HAP-1 (cell line): ENCODE data around the gene KIF26B.

Experiments
- DNase-seq, 2 experiments: peaks; one replicate each; pipeline ENCODE4 v3.0.0-alpha.2; 2016 to 2020; ENCODE audit warnings: low spot score in 2 of 2
- H3K27me3 ChIP-seq: fragments of 250-450 bp; sonication (Bioruptor Pico); 2 replicates; pipeline ENCODE4 v1.5.1; 2020; ENCODE audit warnings: low read depth, mild to moderate bottlenecking, moderate library complexity
- H3K36me3 ChIP-seq: fragments of 250-450 bp; sonication (Bioruptor Pico); replicated peaks from 2 replicates; pipeline ENCODE4 v1.5.1; 2020; ENCODE audit warnings: mild to moderate bottlenecking
- H3K4me1 ChIP-seq: fragments of 250-450 bp; sonication (Bioruptor Pico); 2 replicates; pipeline ENCODE4 v1.5.1; 2020; ENCODE audit warnings: mild to moderate bottlenecking
- H3K4me3 ChIP-seq: fragments of 250-450 bp; sonication (Bioruptor Pico); 2 replicates; pipeline ENCODE4 v1.5.1; 2020; ENCODE audit warnings: mild to moderate bottlenecking, moderate library complexity
- H3K9me3 ChIP-seq: fragments of 250-450 bp; sonication (Bioruptor Pico); 2 replicates; pipeline ENCODE4 v1.5.1; 2020; ENCODE audit warnings: mild to moderate bottlenecking, moderate library complexity
- in situ Hi-C: fragments of 300-500 bp; cut with MboI; formaldehyde crosslinking; loops from 3 replicates; pipeline ENCODE4 v1.14.3; 2020; ENCODE audit warnings: low sequenced_read_pairs, inconsistent platforms, mixed read lengths

Gene KIF26B

GRCh38 chr1:245475126-245475525 is 320.3 kb downstream of the KIF26B start:
- in situ Hi-C loops = no loop called here
- Histone ChIP-seq H3K4me3 (no peak overlapping the region), H3K9me3 (no peaks in the 10 kb centered on the region), H3K4me1 (no peaks in the 10 kb centered on the region), H3K27me3 (no peaks in the 10 kb centered on the region), H3K36me3 (no peaks in the 10 kb centered on the region)
- no peak for DNase-seq

GRCh38 chr1:245475961-245476516 is 321.3 kb downstream of the KIF26B start:
- Histone ChIP-seq H3K4me3 (no peak overlapping the region), H3K9me3 (no peaks in the 10 kb centered on the region), H3K27me3 (no peaks in the 10 kb centered on the region), H3K4me1 (no peaks in the 10 kb centered on the region), H3K36me3 (no peaks in the 10 kb centered on the region)
- DNase-seq = no peak
- in situ Hi-C loops = no loop called here

- no peak for DNase-seq
- Histone ChIP-seq H3K4me3 (no peak overlapping the region), H3K27me3 (no peaks in the 10 kb centered on the region), H3K36me3 (no peaks in the 10 kb centered on the region), H3K9me3 (no peaks in the 10 kb centered on the region), H3K4me1 (no peaks in the 10 kb centered on the region)
- in situ Hi-C loops = no loop called here
Observed at GRCh38 chr1:245477941-245478340, 323.2 kb downstream of the KIF26B start.

- Histone ChIP-seq H3K27me3 (no peaks in the 10 kb centered on the region), H3K4me3 (no peak overlapping the region), H3K36me3 (no peaks in the 10 kb centered on the region), H3K9me3 (no peaks in the 10 kb centered on the region), H3K4me1 (peaks cover 8% of the 10 kb centered on the region)
- in situ Hi-C loops = no loop called here
- no peak for DNase-seq
Observed at GRCh38 chr1:245480393-245481120, 325.8 kb downstream of the KIF26B start.

GRCh38 chr1:245481261-245481660 is 326.5 kb downstream of the KIF26B start:
- Histone ChIP-seq H3K9me3 (no peaks in the 10 kb centered on the region), H3K27me3 (no peaks in the 10 kb centered on the region), H3K36me3 (no peaks in the 10 kb centered on the region), H3K4me1 (peaks cover 8% of the 10 kb centered on the region), H3K4me3 (no peak overlapping the region)
- in situ Hi-C loops = no loop called here
- DNase-seq = no peak

- H3K4me1 ChIP-seq = peaks cover 9% of the 10 kb centered on the region
- in situ Hi-C loops = no loop called here
- no peaks in the 10 kb centered on the region for H3K27me3 ChIP-seq
- no peaks in the 10 kb centered on the region for H3K9me3 ChIP-seq
- no peaks in the 10 kb centered on the region for H3K36me3 ChIP-seq
- H3K4me3 ChIP-seq = no peak overlapping the region
- DNase-seq = no peak
Observed at GRCh38 chr1:245483247-245483646, 328.5 kb downstream of the KIF26B start.

- peak; percentile 57 to 89 for DNase-seq
- H3K27me3 ChIP-seq = no peaks in the 10 kb centered on the region
- H3K36me3 ChIP-seq = no peaks in the 10 kb centered on the region
- no peak overlapping the region for H3K4me3 ChIP-seq
- in situ Hi-C loops = no loop called here
- H3K4me1 ChIP-seq = peaks cover 16% of the 10 kb centered on the region
- no peaks in the 10 kb centered on the region for H3K9me3 ChIP-seq
Observed at GRCh38 chr1:245484176-245484575, 329.4 kb downstream of the KIF26B start.

GRCh38 chr1:245485996-245486395 is 331.2 kb downstream of the KIF26B start:
- in situ Hi-C loops = no loop called here

GRCh38 chr1:245486775-245487470 is 332.1 kb downstream of the KIF26B start:
- H3K4me3 ChIP-seq = no peak overlapping the region
- DNase-seq = no peak
- no peaks in the 10 kb centered on the region; the same call in 1 of the 2 replicates for H3K27me3 ChIP-seq
- H3K9me3 ChIP-seq = no peaks in the 10 kb centered on the region
- H3K36me3 ChIP-seq = no peaks in the 10 kb centered on the region
- peaks cover 16% of the 10 kb centered on the region for H3K4me1 ChIP-seq
- in situ Hi-C loops = no loop called here

More at GRCh38 chr1:245485996-245486395, 331.2 kb downstream of the KIF26B start:
- Histone ChIP-seq H3K36me3 (no peaks in the 10 kb centered on the region), H3K4me1 (peaks cover 16% of the 10 kb centered on the region), H3K9me3 (no peaks in the 10 kb centered on the region), H3K4me3 (no peak overlapping the region), H3K27me3 (no peaks in the 10 kb centered on the region; the same call in 1 of the 2 replicates)
- DNase-seq = no peak

- Histone ChIP-seq H3K36me3 (no peaks in the 10 kb centered on the region), H3K4me1 (peaks cover 16% of the 10 kb centered on the region), H3K4me3 (no peak overlapping the region), H3K27me3 (no peaks in the 10 kb centered on the region; the same call in 1 of the 2 replicates), H3K9me3 (no peaks in the 10 kb centered on the region)
- in situ Hi-C loops = no loop called here
- peak; percentile 32 to 78 for DNase-seq
Observed at GRCh38 chr1:245488346-245489129, 333.8 kb downstream of the KIF26B start.

- H3K4me3 ChIP-seq = no peak overlapping the region
- H3K9me3 ChIP-seq = no peaks in the 10 kb centered on the region
- H3K36me3 ChIP-seq = no peaks in the 10 kb centered on the region
- peaks cover 8% of the 10 kb centered on the region for H3K4me1 ChIP-seq
- H3K27me3 ChIP-seq = no peaks in the 10 kb centered on the region; the same call in 1 of the 2 replicates
- no peak for DNase-seq
- in situ Hi-C loops = no loop called here
Observed at GRCh38 chr1:245489838-245490237, 335.1 kb downstream of the KIF26B start.

GRCh38 chr1:245493029-245493428 is 338.2 kb downstream of the KIF26B start:
- DNase-seq = peak in 1 of 2 experiments; percentile 40
- in situ Hi-C loops = no loop called here
- Histone ChIP-seq H3K27me3 (peaks cover 3% of the 10 kb centered on the region; the same call in 1 of the 2 replicates), H3K4me1 (peaks cover 8% of the 10 kb centered on the region), H3K9me3 (no peaks in the 10 kb centered on the region), H3K4me3 (no peak overlapping the region), H3K36me3 (no peaks in the 10 kb centered on the region)

- in situ Hi-C loops = no loop called here
- H3K4me1 ChIP-seq = no peaks in the 10 kb centered on the region
- no peak for DNase-seq
- no peaks in the 10 kb centered on the region for H3K36me3 ChIP-seq
- H3K27me3 ChIP-seq = 0 out of 2 replicates have a peak, but pooled peaks cover 3% of the 10 kb centered on the region
- H3K9me3 ChIP-seq = no peaks in the 10 kb centered on the region
- H3K4me3 ChIP-seq = no peak overlapping the region
Observed at GRCh38 chr1:245495681-245496080, 340.9 kb downstream of the KIF26B start.
